ENCODE data around the gene ADAM19. TPM values are rescaled to one million over a fixed set of nuclear protein-coding genes. Genes with fewer than 3 reads are reported as not detected.

The ADAM19 gene
- total and polyA plus RNA-seq, 2 of the 4 experiments (the other 2 are of a cell fraction): 35.5 to 49.2 TPM

DNA sequence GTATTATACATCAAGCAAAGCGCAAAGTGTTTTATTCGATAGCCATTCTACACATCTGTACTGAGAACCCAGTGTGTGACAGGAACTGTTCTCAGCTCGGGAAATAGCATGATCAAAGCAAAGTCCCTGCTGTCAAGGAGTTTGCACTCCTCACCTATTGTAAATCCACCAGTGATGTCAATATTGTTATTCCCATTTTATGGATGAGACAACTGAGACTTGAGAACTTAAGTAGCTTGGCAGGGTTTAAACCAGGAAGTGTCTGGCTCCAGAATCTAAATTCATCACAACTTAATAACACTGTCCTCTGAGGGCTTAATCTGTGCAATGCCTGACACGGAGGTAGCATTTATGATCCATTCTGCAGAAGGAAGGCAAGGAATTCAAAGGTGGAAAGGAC is 50.7 kb downstream of the ADAM19 start:
- Histone ChIP-seq H2AK5ac (ENCODE audit: low read depth, low read length) (no peak overlapping the region), H3K4me2 (ENCODE audit: low read depth, low read length) (no peak overlapping the region), H3K56ac (ENCODE audit: extremely low read depth, insufficient read depth, low read length) (no peak overlapping the region), H2AK9ac (replicated peaks; ENCODE audit: low read depth, low read length, poor library complexity) (no peak overlapping the region), H2BK5ac (ENCODE audit: low read depth, low read length, poor library complexity, severe bottlenecking) (no peak overlapping the region), H3K9me1 (ENCODE audit: insufficient read depth, low read length) (peaks cover 38% of the 10 kb centered on the region), H3K14ac (replicated peaks; ENCODE audit: low read depth, low read length) (no peak overlapping the region), H4K5ac (ENCODE audit: low read depth, low read length) (no peak overlapping the region), H2BK120ac (ENCODE audit: low read depth, low read length) (no peak overlapping the region), H3K79me1 (ENCODE audit: low read depth in 1 of 2, low read length in 2 of 2) (peaks cover 38 to 85% of the 10 kb centered on the region in 2 experiments), H3K4ac (ENCODE audit: low read depth, low read length) (no peak overlapping the region), H2BK15ac (ENCODE audit: low read depth, low read length) (no peak overlapping the region), H4K20me1 (ENCODE audit: insufficient read depth, low read length) (peaks cover 33% of the 10 kb centered on the region), H3K9me3 (ENCODE audit: control insufficient read depth, insufficient read depth, low read length) (no peaks in the 10 kb centered on the region), H3K4me3 (ENCODE audit: insufficient read depth, low read depth, low read length) (no peak overlapping the region), H4K91ac (ENCODE audit: insufficient read depth, low read depth, low read length) (no peak overlapping the region), H3K36me3 (ENCODE audit: control insufficient read depth, insufficient read depth, low read length) (peaks cover 5% of the 10 kb centered on the region), H3K27me3 (ENCODE audit: control insufficient read depth, insufficient read depth, low read length) (no peaks in the 10 kb centered on the region), H3K23ac (ENCODE audit: low read depth, low read length) (no peak overlapping the region), H3K27ac (ENCODE audit: insufficient read depth, low read length) (no peak overlapping the region), H2AFZ (replicated peaks; ENCODE audit: low read length, poor library complexity) (no peak overlapping the region), H4K8ac (ENCODE audit: low read depth in 2 of 2, low read length in 2 of 2) (0 out of 4 replicates have a peak overlapping the region, but pooled peaks of 1 of the 2 experiments have one; percentile 1), H2BK20ac (ENCODE audit: low read depth, low read length) (no peak overlapping the region), H3K9ac (ENCODE audit: low read depth, low read length) (no peak overlapping the region), H3K4me1 (ENCODE audit: control insufficient read depth, insufficient read depth, low read length) (peaks cover 28% of the 10 kb centered on the region), H3K18ac (ENCODE audit: low read depth, low read length) (no peak overlapping the region)
- CTCF ChIA-PET: interaction anchor here (1.6 kb wide), 1 partner anchor 194 kb away, joined by 4 read pairs; no protein-coding TSS in a partner anchor
- ATAC-seq (ENCODE audit: low read depth) (no peak), DNase-seq (no peak)
- intact Hi-C loops (cut with micrococcal nuclease): no loop called here
- BruUV-seq (replicated peaks): no TSS peak
- in situ Hi-C loops (cut with MboI; ENCODE audit: low sequenced_read_pairs): no loop called here
- WGBS, 2 experiments (ENCODE audit: extremely low coverage in 2 of 2, insufficient read length in 1 of 2): no CpG with 5 or more reads among the region's 4 CpGs
- TF ChIP-seq MAZ (IDR thresholded peaks at IDR 0.05; ENCODE audit: borderline replicate concordance, low read depth, low read length) (no peak), MXI1 (IDR thresholded peaks at IDR 0.05; ENCODE audit: borderline replicate concordance, low read depth, low read length) (no peak), BHLHE40 (IDR thresholded peaks at IDR 0.05; ENCODE audit: low read depth, low read length) (no peak)
- TF ChIP-seq, protein P1, sequence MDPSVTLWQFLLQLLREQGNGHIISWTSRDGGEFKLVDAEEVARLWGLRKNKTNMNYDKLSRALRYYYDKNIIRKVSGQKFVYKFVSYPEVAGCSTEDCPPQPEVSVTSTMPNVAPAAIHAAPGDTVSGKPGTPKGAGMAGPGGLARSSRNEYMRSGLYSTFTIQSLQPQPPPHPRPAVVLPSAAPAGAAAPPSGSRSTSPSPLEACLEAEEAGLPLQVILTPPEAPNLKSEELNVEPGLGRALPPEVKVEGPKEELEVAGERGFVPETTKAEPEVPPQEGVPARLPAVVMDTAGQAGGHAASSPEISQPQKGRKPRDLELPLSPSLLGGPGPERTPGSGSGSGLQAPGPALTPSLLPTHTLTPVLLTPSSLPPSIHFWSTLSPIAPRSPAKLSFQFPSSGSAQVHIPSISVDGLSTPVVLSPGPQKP (IDR thresholded peaks at IDR 0.05; ENCODE audit: borderline replicate concordance, low read depth, low read length): no peak
- TF ChIP-seq, protein P2, sequence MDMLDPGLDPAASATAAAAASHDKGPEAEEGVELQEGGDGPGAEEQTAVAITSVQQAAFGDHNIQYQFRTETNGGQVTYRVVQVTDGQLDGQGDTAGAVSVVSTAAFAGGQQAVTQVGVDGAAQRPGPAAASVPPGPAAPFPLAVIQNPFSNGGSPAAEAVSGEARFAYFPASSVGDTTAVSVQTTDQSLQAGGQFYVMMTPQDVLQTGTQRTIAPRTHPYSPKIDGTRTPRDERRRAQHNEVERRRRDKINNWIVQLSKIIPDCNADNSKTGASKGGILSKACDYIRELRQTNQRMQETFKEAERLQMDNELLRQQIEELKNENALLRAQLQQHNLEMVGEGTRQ (IDR thresholded peaks at IDR 0.05; ENCODE audit: low read depth, low read length): no peak
- POLR2A ChIA-PET (ENCODE audit: unreplicated experiment): no interaction called here
- dilution Hi-C loops (cut with HindIII; ENCODE audit: low sequenced_read_pairs, unreplicated experiment): no loop called here
